Ishikawa (cell line): ENCODE measurements around the gene SORCS3.

Experiments
- FOXM1 ChIP-seq: IDR thresholded peaks from 2 replicates; pipeline ENCODE4 v1.6.1; 2012; ENCODE audit warnings: low read depth, borderline replicate concordance
- RAD21 ChIP-seq: IDR thresholded peaks from 2 replicates; pipeline ENCODE4 v1.6.1; 2012; ENCODE audit warnings: low read depth
- REST ChIP-seq: IDR thresholded peaks from 2 replicates; pipeline ENCODE4 v1.6.1; 2012; ENCODE audit warnings: low read depth, mild to moderate bottlenecking
- TF ChIP-seq, protein P1 (sequence below): IDR thresholded peaks from 2 replicates; pipeline ENCODE4 v1.6.1; 2012

DNA sequence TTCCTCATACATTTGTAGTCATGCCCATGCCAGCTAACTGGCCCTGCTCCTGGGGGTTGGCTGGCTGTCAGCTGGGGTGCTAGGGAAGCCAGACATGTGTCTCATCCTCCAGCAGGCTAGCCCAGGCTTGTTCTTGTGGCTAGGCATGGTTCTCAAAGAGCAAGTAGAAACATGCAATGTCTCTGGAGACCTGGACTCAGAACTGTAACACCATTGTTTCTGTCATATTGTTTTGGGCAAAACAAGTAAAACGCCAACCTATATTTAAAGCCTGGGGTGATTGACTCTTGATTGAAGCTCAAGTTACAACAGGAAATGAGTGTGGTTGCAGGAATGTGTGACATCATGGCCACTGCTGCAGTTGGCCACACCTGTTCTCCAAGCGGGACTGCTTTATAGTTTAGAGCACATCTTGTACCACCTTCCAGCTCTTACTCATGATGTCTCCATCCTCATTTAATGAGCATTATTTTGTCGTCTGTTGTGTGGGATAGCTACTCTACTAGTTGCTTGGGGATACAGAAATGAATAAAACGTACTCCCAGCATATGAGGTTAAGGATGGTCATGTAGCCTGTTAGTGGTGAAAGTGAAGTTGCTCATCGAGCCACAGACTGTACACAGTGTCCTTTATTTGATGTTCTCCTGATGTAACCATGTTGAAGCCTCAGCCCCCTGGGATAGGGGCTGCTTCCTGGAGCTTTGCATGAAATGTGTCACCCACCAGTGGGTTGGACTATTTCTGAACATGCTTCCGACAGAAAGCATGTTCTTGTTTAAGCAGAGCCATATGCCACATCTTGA, 168.4 kb downstream of the SORCS3 start:
- no peak for TF ChIP-seq RAD21
- TF ChIP-seq, protein P1, sequence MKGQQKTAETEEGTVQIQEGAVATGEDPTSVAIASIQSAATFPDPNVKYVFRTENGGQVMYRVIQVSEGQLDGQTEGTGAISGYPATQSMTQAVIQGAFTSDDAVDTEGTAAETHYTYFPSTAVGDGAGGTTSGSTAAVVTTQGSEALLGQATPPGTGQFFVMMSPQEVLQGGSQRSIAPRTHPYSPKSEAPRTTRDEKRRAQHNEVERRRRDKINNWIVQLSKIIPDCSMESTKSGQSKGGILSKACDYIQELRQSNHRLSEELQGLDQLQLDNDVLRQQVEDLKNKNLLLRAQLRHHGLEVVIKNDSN = no peak
- TF ChIP-seq REST = no peak
- no peak for TF ChIP-seq FOXM1
